ENCODE measurements around the gene CUL9.

The CUL9 gene

GRCh38 chr6:43200541-43200940 lies 18.5 kb downstream of the CUL9 start:
- DNase-seq (ENCODE audit: low spot score), result no peak

- DNase-seq (ENCODE audit: low spot score), result no peak
Measured at GRCh38 chr6:43202451-43202850, 20.5 kb downstream of the CUL9 start.

GRCh38 chr6:43203029-43203717 lies 21.2 kb downstream of the CUL9 start:
- DNase-seq (ENCODE audit: low spot score), result no peak

GRCh38 chr6:43203718-43204095 lies 21.7 kb downstream of the CUL9 start:
- DNase-seq (ENCODE audit: low spot score), result no peak

GRCh38 chr6:43204271-43205105 lies 22.5 kb downstream of the CUL9 start:
- no peak for DNase-seq (ENCODE audit: low spot score)

GRCh38 chr6:43205849-43206248 lies 23.9 kb downstream of the CUL9 start:
- DNase-seq (ENCODE audit: low spot score), result no peak

GRCh38 chr6:43207286-43207685 lies 25.3 kb downstream of the CUL9 start:
- DNase-seq (ENCODE audit: low spot score), result no peak

GRCh38 chr6:43211955-43212354 lies 30.0 kb downstream of the CUL9 start:
- DNase-seq (ENCODE audit: low spot score), result no peak

GRCh38 chr6:43213431-43213830 lies 31.4 kb downstream of the CUL9 start:
- DNase-seq (ENCODE audit: low spot score), result no peak

- DNase-seq (ENCODE audit: low spot score), result no peak
Measured at GRCh38 chr6:43215066-43215465, 33.1 kb downstream of the CUL9 start.

GRCh38 chr6:43216200-43216599 lies 34.2 kb downstream of the CUL9 start:
- DNase-seq (ENCODE audit: low spot score), result no peak

- DNase-seq (ENCODE audit: low spot score), result no peak
Measured at GRCh38 chr6:43217351-43217750, 35.4 kb downstream of the CUL9 start.

GRCh38 chr6:43219119-43219518 lies 37.1 kb downstream of the CUL9 start:
- no peak for DNase-seq (ENCODE audit: low spot score)

GRCh38 chr6:43219814-43220213 lies 37.8 kb downstream of the CUL9 start:
- DNase-seq (ENCODE audit: low spot score), result no peak

GRCh38 chr6:43220439-43220951 lies 38.5 kb downstream of the CUL9 start:
- DNase-seq (ENCODE audit: low spot score), result no peak

GRCh38 chr6:43221046-43221972 lies 39.3 kb downstream of the CUL9 start:
- DNase-seq (ENCODE audit: low spot score), result no peak

- DNase-seq (ENCODE audit: low spot score), result no peak
Measured at GRCh38 chr6:43222418-43223059, 40.5 kb downstream of the CUL9 start.

- no peak for DNase-seq (ENCODE audit: low spot score)
Measured at GRCh38 chr6:43223175-43223574, 41.2 kb downstream of the CUL9 start.

- DNase-seq (ENCODE audit: low spot score), result peak; percentile 9
Measured at GRCh38 chr6:43226192-43226851, 44.3 kb downstream of the CUL9 start.

- DNase-seq (ENCODE audit: low spot score), result peak; percentile 76
Measured at GRCh38 chr6:43228951-43229802, 47.2 kb downstream of the CUL9 start, which contains the start of gene DNPH1. Gene DNPH1, minus strand, starts transcription at chr6:43229481. Its CDS starts 25 bp downstream, at chr6:43229456.

All from hematopoietic multipotent progenitor cell treated with erythropoietin and hydrocortisone succinate and interleukin-3 and kit ligand, for 17 days (in vitro differentiated cells).